MM.1S (cell line): Measurements from ENCODE around the gene S100A13.

ENCODE experiments used
- CTCF ChIP-seq: fragments of 300-600 bp; sonication (generic); IDR thresholded peaks from 2 replicates; pipeline ENCODE4 v1.5.1; 2016; ENCODE audit warnings: antibody characterized with exemption, low read length, mixed read lengths
- EZH2 ChIP-seq: fragments of 300-600 bp; sonication (generic); optimal IDR thresholded peaks from 2 replicates; pipeline ENCODE3; 2017; ENCODE audit warnings: low read depth, mild to moderate bottlenecking, antibody characterized with exemption, low read length, mixed read lengths
- EZH2phosphoT487 ChIP-seq: fragments of 300-600 bp; sonication (generic); IDR thresholded peaks from 2 replicates; pipeline ENCODE4 v1.6.1; 2018; ENCODE audit warnings: antibody characterized with exemption, low read length

- peak; percentile 39; the same call in 1 of the 2 replicates for TF ChIP-seq CTCF
- no peak for TF ChIP-seq EZH2phosphoT487
- no peak for TF ChIP-seq EZH2
Measured at GRCh38 chr1:153626904-153627714, at the start of gene S100A13.
